TTC549 (cell line): Measurements from ENCODE around the gene SPATA6.
"Not testable (repeated sequence)": the region's sequence is repeated elsewhere in the genome, so short reads cannot be mapped to it uniquely, and the experiment has no call there.

Experiments
- FAIRE-seq: peaks from 2 replicates; lab custom pipeline; 2012; peaks lifted over from hg19 to GRCh38; lab: Jason Lieb, UNC

The SPATA6 gene

GRCh38 chr1:48356901-48357300 is 115.1 kb downstream of the SPATA6 start:
- no peak for FAIRE-seq

DNA sequence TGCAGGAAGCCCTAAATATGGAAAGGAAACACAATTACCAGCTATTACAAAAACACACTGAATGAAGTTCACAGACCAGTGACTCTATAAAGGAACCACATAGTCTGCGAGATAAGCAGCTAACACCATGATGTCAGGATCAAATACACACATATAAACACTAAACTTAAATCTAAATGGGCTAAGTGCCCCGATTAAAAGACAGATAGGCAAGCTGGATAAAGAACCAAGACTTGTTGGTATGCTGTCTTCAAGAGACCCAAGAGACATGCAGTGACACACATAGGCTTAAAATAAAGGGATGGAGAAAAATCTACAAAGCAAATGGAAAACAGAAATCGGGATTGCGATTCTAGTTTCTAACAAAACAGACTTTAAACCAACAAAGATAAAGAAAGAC is 127.6 kb downstream of the SPATA6 start:
- no peak for FAIRE-seq

GRCh38 chr1:48341221-48341620 is 130.8 kb downstream of the SPATA6 start:
- no peak for FAIRE-seq

- no peak for FAIRE-seq
Observed at GRCh38 chr1:48338257-48338656, 133.7 kb downstream of the SPATA6 start.

GRCh38 chr1:48333316-48333715 is 138.7 kb downstream of the SPATA6 start:
- FAIRE-seq, result no peak

DNA sequence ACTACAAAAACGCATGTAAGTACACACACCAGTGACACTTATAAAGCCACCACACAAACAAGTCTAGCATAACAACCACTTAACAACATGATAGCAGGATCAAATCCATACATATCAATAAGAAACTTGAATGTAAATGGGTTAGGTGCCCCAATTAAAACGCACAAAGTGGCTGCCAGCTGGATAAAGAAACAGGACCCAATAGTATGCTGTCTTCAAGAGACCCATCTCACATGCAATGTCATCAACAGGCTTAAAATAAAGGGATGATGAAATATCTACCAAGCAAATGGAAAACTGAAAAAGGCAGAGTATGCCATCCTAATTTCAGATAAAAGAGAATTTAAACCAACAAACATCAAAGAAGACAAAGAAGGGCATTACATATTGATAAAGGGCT is 139.9 kb downstream of the SPATA6 start:
- no peak for FAIRE-seq

DNA sequence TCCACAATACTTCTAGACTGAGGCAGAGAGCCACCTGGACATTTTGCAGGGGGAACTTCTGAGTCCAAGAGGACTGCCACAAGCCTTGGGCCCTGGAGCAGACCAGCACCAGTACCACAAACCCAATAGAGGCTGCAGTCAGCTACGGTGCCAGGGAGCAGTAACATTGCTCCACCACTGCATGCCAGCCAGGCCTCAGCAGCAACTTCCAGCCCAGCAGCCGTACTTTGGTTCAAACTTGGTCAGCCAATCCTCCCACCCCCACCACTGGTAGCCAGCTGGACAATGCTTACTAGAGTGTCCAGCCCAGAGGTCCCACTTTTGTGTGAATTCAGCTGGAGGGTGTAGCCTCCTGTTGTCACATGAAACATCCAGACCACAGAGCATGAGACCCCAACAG is 142.1 kb downstream of the SPATA6 start:
- no peak for FAIRE-seq

DNA sequence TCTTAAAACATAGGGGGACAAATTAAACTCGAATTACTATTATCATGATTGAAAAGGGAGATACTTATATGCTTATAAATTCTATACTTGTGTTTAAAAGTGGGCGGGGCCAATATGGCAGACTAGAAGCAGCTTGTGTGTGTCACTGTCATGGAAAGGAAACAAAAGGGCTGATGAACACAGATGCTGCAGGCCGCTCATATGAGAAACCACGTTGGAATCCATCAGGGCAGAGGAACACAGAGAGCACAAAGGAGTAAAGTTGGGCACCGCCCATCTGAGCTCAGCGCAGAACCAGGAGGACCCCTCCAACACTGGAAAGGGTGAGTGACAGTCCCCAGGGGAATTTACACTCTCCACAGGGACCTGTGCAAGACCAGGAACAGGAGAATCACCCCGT is 142.5 kb downstream of the SPATA6 start:
- FAIRE-seq, result no peak

DNA sequence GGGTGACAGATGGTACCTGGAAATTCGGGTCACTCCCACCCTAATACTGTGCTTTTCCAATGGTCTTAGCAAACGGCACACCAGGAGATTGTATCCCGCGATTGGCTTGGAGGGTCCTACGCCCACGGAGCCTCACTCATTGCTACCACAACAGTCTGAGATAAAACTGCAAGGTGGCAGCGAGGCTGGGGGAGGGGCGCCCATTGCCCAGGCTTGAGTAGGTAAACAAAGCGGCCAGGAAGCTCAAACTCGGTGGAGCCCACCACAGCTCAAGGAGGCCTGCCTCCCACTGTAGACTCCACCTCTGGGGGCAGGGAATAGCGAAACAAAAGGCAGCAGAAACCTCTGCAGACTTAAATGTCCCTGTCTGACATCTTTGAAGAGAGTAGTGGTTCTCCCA is 160.2 kb downstream of the SPATA6 start:
- not testable (repeated sequence) for FAIRE-seq

GRCh38 chr1:48309564-48310082 is 162.4 kb downstream of the SPATA6 start:
- FAIRE-seq, result no peak

DNA sequence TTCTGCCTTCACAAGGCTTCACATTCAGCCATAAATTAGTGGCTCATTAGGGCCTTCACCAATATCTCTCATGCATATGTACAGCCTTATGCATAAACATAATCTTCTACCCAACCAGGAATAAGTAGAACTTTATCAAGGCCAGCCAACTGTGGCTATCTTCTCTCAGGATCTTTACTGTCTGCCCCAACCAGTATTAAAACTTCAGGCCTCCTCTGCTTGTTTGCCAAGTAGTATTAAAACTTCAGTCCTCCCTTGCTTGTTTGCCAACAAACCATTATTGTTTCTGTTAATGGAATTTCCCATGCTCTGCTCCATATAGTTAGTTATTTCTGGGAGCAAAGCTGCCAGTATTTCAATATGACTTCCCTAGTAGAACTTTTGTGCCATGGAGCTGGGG is 169.4 kb downstream of the SPATA6 start:
- no peak for FAIRE-seq

DNA sequence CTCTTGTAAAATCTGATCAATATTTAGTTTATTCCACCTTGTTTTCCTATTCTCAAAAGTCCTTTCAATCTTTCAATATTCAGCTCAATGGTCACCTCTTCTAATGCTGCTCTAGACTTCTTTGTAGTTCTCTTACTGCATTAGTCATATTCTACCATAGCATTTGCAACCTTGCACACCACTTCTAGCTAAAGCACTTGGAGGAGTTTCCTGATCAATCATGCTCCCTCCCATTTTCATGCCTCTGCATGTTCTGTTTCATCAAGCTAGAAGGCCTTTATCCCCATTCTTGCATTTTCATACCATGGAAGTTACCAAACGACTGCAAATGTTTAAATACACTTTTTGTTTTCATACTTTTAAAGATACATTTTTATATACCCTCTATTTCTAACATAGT is 177.3 kb downstream of the SPATA6 start:
- no peak for FAIRE-seq

DNA sequence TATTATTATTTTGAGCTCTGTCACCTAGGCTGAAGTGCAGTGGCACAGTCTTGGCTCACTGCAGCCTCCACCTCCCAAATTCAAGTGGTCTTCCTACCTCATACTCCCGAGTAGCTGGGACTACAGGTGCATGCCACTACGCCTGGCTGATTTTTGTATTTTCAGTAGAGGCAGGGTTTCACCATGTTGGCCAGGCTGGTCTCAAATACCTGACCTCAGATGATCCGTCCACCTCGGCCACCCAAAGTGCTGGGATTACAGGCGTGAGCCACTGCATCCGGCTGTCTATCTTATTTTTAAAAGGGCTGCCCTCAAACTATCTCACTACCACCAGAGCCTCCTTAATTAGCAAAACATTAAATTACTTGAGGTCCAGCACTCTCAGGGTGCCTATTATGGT is 177.9 kb downstream of the SPATA6 start:
- FAIRE-seq, result not testable (repeated sequence)

- no peak for FAIRE-seq
Observed at GRCh38 chr1:48292706-48293105, 179.3 kb downstream of the SPATA6 start.

DNA sequence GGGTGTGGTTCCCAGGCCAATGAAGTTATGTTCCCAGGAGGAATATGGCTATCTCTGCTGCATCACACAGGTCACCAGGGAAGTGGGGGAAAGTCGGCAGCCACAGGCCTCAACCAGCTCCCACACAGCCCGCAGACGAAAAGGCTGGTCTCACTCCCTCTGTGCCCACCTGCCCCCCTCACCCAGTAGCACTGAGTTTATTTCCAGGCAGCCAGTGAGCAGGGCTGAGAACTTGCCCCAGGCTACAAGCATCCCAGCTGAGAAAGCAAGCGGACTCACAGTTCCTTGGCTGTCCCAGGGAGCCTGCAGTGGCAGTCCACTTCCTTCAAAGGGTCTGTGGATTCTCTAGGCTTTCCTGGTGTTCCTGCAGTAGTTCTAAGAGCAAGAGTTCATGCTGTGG is 180.6 kb downstream of the SPATA6 start:
- FAIRE-seq, result no peak

DNA sequence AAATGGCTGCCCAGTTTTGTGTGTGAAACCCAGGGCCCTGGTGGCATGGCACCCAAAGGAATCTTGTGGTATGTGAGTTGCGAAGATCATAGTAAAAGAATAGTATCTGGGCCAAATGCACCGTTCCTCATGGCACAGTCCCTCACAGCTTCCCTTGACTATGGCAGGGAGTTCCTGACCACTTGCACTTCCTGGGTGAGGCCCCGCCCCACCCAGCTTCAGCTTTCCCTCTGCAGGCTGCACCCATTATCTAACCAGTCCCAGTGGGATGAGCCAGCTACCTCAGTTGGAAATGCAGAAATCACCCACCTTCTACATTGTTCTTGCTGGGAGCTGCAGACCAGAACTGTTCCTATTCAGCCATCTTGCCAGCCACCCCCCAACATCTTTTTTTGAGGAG is 186.5 kb downstream of the SPATA6 start:
- FAIRE-seq, result no peak

GRCh38 chr1:48284696-48285420 is 187.1 kb downstream of the SPATA6 start:
- FAIRE-seq, result not testable (repeated sequence)

GRCh38 chr1:48282329-48282728 is 189.7 kb downstream of the SPATA6 start:
- FAIRE-seq, result not testable (repeated sequence)

GRCh38 chr1:48277437-48277836 is 194.6 kb downstream of the SPATA6 start:
- not testable (repeated sequence) for FAIRE-seq

GRCh38 chr1:48266576-48266975 is 205.4 kb downstream of the SPATA6 start:
- FAIRE-seq, result no peak

DNA sequence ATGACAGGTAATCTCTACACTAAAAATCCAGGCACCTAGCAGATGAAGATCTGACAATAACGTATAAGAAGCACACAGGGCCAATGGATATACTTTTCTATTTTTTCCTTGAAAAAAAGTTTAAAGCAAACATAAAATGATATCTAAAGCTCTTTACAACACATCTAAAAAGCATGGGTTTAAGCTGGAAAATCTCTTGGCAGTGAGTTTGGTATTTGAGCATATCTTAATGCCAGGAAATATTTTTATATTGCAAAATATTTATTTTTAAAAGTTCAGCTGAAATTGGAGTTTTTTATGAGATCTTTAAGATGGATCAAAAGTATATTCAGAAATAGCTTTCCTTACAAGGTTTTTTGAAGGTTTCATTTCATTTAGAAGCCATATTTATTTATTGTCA is 209.0 kb downstream of the SPATA6 start:
- FAIRE-seq, result no peak

- FAIRE-seq, result no peak
Observed at GRCh38 chr1:48261881-48262400, 210.1 kb downstream of the SPATA6 start.

- FAIRE-seq, result no peak
Observed at GRCh38 chr1:48258106-48258505, 213.9 kb downstream of the SPATA6 start.

GRCh38 chr1:48254254-48254653 is 217.8 kb downstream of the SPATA6 start:
- FAIRE-seq, result no peak
